PC-3 (cell line): Measurements from ENCODE around the gene PACSIN2. TPM values are rescaled to one million over a fixed set of nuclear protein-coding genes. Genes with fewer than 3 reads are reported as not detected.

Experiments used
- ATAC-seq: fragments of 200-7000 bp; cut with Tn5 transposase; 2 replicates; pipeline ENCODE4 v1.9.1; 2020; ENCODE audit warnings: mild to moderate bottlenecking, moderate library complexity
- BruUV-seq: library from RNA; stranded (reverse); fragments of 400-500 nt; replicated peaks from 2 replicates; lab custom pipeline; 2021; lab: Mats Ljungman, UMichigan
- CTCF ChIA-PET: fragments of 300-600 bp; sonication (Branson Sonifier 250); formaldehyde crosslinking; loops from one replicate; lab custom pipeline; 2022; ENCODE audit warnings: antibody characterized with exemption; lab: Charles Lee
- POLR2A ChIA-PET: fragments of 300-600 bp; sonication (Branson Sonifier 250); formaldehyde crosslinking; loops from one replicate; lab custom pipeline; 2022; ENCODE audit warnings: antibody characterized with exemption; ENCODE audit not compliant: unreplicated experiment; lab: Charles Lee
- DNase-seq: peaks from one replicate; pipeline ENCODE4 v3.0.0-alpha.2; 2015
- H2AFZ ChIP-seq: fragments of 300-600 bp; sonication (generic); 2 replicates; pipeline ENCODE4 v1.6.0; 2016; ENCODE audit warnings: antibody characterized with exemption, low read length
- H3F3A ChIP-seq: fragments of 300-600 bp; sonication (generic); one replicate; pipeline ENCODE4 v1.6.0; 2017; ENCODE audit warnings: antibody characterized with exemption, low read length, control low read depth, mild to moderate bottlenecking; ENCODE audit not compliant: unreplicated experiment
- H3K27ac ChIP-seq: fragments of 300-600 bp; sonication (generic); 2 replicates; pipeline ENCODE4 v1.5.1; 2016; ENCODE audit warnings: mild to moderate bottlenecking, low read length
- H3K27me3 ChIP-seq: fragments of 300-600 bp; sonication (generic); 2 replicates; pipeline ENCODE4 v1.6.1; 2016; ENCODE audit warnings: low read length, mixed read lengths
- H3K36me3 ChIP-seq: fragments of 300-600 bp; sonication (generic); 2 replicates; pipeline ENCODE4 v1.6.1; 2016; ENCODE audit warnings: low read depth, mixed run types, low read length, mixed read lengths
- H3K4me1 ChIP-seq: fragments of 300-600 bp; sonication (generic); 2 replicates; pipeline ENCODE4 v1.5.1; 2016; ENCODE audit warnings: low read length; ENCODE audit not compliant: insufficient read depth
- H3K4me2 ChIP-seq: fragments of 300-600 bp; sonication (generic); 2 replicates; pipeline ENCODE4 v1.6.0; 2016; ENCODE audit warnings: low read length
- H3K4me3 ChIP-seq: fragments of 300-600 bp; sonication (generic); 2 replicates; pipeline ENCODE4 v1.5.1; 2016; ENCODE audit warnings: mild to moderate bottlenecking, low read length, mixed read lengths
- H3K79me2 ChIP-seq: fragments of 300-600 bp; sonication (generic); 2 replicates; pipeline ENCODE4 v1.6.1; 2017; ENCODE audit warnings: low read length, mixed read lengths
- H3K9ac ChIP-seq: fragments of 300-600 bp; sonication (generic); 2 replicates; pipeline ENCODE4 v1.6.0; 2016; ENCODE audit warnings: mild to moderate bottlenecking, low read length
- H3K9me2 ChIP-seq: fragments of 300-600 bp; sonication (generic); replicated peaks from 2 replicates; pipeline ENCODE4 v1.6.1; 2016; ENCODE audit warnings: mixed run types, low read length, mixed read lengths
- H3K9me3 ChIP-seq: fragments of 300-600 bp; sonication (generic); 2 replicates; pipeline ENCODE4 v1.6.1; 2016; ENCODE audit warnings: low read length, mixed read lengths
- H4K20me1 ChIP-seq: fragments of 300-600 bp; sonication (generic); 2 replicates; pipeline ENCODE4 v1.6.1; 2016; ENCODE audit warnings: low read length, mixed read lengths
- EZH2 ChIP-seq: fragments of 300-600 bp; sonication (generic); IDR thresholded peaks from one replicate; pipeline ENCODE4 v1.6.1; 2017; ENCODE audit warnings: antibody characterized with exemption, mild to moderate bottlenecking, low read length; ENCODE audit not compliant: unreplicated experiment
- EZH2phosphoT487 ChIP-seq: fragments of 300-600 bp; sonication (generic); IDR thresholded peaks from 2 replicates; pipeline ENCODE4 v1.6.1; 2018; ENCODE audit warnings: mild to moderate bottlenecking, antibody characterized with exemption, low read length, borderline replicate concordance
- intact Hi-C: fragments of 100-400 bp; cut with micrococcal nuclease; formaldehyde crosslinking; loops from 2 replicates; pipeline ENCODE4 v1.9.0; 2023
- total RNA-seq: library from RNA; depleted of rRNA; stranded (reverse); fragments of >200 nt; gene quantifications from 2 replicates; pipeline ENCODE4 v1.2.3, GENCODE V29; 2014
- TF ChIP-seq, protein P1 (sequence below): fragments of 300-600 bp; sonication (generic); conservative IDR thresholded peaks from 2 replicates; pipeline ENCODE4 v1.5.1; 2017; ENCODE audit warnings: antibody characterized with exemption, low read depth, mild to moderate bottlenecking, low read length

PACSIN2 gene
- total RNA-seq, 1 experiment from 2014 or later: 25.7 TPM

DNA sequence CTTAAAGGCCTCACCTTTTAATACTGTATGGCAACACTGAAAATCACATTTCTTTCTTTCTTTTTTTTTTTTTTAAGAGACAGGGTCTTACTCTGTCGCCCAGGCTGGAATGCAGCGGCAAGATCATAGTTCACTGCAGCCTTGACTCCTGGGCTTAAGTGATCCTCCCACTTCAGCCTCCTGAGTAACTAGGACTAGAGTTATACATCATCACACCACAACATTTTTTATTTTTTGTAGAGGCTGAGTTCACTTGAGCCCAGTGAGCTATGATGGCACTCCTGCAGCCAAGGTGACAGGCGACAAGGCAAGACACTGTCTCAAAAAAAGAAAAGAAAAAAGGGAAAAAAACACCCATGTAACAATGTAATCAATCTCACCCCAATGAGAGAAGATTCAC is 167.8 kb downstream of the PACSIN2 start:
- intact Hi-C loops: no loop called here
- POLR2A ChIA-PET: no interaction called here
- DNase-seq: no peak
- ATAC-seq: no peak
- Histone ChIP-seq H3K4me1 (peaks cover 29% of the 10 kb centered on the region), H2AFZ (no peak overlapping the region), H3K4me2 (no peak overlapping the region), H3K9me2 (no peaks in the 10 kb centered on the region), H3K36me3 (no peaks in the 10 kb centered on the region), H4K20me1 (0 out of 2 replicates have a peak, but pooled peaks cover 3% of the 10 kb centered on the region), H3F3A (no peaks in the 10 kb centered on the region), H3K4me3 (no peak overlapping the region), H3K27ac (no peak overlapping the region), H3K27me3 (no peaks in the 10 kb centered on the region), H3K9me3 (no peaks in the 10 kb centered on the region), H3K9ac (no peak overlapping the region), H3K79me2 (peaks cover 11% of the 10 kb centered on the region; the same call in 1 of the 2 replicates)
- CTCF ChIA-PET: no interaction called here
- TSS peak; percentile 2 for BruUV-seq
- TF ChIP-seq EZH2: no peak
- TF ChIP-seq EZH2phosphoT487: no peak
- TF ChIP-seq, protein P1, sequence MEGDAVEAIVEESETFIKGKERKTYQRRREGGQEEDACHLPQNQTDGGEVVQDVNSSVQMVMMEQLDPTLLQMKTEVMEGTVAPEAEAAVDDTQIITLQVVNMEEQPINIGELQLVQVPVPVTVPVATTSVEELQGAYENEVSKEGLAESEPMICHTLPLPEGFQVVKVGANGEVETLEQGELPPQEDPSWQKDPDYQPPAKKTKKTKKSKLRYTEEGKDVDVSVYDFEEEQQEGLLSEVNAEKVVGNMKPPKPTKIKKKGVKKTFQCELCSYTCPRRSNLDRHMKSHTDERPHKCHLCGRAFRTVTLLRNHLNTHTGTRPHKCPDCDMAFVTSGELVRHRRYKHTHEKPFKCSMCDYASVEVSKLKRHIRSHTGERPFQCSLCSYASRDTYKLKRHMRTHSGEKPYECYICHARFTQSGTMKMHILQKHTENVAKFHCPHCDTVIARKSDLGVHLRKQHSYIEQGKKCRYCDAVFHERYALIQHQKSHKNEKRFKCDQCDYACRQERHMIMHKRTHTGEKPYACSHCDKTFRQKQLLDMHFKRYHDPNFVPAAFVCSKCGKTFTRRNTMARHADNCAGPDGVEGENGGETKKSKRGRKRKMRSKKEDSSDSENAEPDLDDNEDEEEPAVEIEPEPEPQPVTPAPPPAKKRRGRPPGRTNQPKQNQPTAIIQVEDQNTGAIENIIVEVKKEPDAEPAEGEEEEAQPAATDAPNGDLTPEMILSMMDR: no peak

DNA sequence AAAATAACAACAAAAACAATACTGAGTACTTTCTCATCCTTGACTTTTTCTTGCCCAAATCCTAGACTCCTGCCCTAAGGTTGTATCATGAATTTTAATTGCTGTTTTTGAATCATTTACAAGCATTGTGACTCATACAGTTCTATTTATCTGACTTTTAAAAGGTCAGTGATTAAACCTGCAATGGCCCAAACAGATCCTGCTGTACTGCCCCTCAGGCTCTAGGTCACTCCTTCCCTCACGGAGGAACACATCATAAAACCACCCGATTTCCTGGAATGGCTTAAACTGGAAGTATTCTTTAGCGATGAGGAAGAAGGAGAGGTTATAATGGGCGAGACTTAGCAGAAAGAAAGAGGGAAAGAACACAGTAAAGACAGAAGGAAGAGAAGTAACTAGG is 170.2 kb downstream of the PACSIN2 start:
- CTCF ChIA-PET: interaction anchor here (0.7 to 2.3 kb wide), 3 partner anchors 18 to 25 kb away, joined by 3 to 8 read pairs (median 8); no protein-coding TSS in a partner anchor
- H3K4me2 ChIP-seq: peak overlapping the region; percentile 62
- peak overlapping the region; percentile 81 for H3K27ac ChIP-seq

DNA sequence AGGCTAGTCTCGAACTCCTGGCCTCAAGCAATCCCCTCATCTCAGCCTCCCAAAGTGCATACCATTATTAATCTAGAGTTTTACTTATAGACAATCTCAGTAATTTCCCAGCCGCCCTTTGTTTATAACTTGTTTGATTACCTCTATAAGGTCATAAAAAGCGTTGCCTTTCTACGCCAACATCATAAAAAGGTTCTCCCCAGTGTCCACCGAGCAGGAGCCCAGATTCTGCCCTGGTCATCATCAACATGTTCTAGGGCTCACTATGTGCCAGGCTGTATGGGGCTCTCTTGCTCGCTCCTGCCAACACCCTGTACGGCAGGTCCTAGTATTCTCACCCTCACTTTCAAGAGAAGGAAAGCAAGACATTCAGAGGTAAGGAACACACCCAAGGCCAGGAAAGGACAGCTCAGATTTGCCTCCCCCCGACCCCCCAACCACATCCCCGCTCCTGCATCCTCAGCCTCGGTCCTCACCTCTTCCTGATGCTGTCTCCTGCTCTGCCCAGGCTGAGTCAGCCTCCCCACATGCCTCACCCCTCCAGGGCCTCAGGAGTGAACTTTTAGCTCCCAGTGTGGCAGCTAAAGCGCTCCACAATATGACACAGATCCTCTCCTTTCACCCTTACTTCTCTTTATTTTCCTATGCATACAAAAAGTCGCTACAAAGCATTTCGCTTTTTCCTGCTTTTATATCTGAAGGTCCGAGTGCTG is 172.1 kb downstream of the PACSIN2 start:
- BruUV-seq: no TSS peak
- H3K27ac ChIP-seq: no peak overlapping the region

More for the DNA sequence above, 170.2 kb downstream of the PACSIN2 start:
- Histone ChIP-seq H3K4me3 (peak overlapping the region; percentile 26; the same call in 1 of the 2 replicates), H3F3A (no peaks in the 10 kb centered on the region), H3K9me2 (no peaks in the 10 kb centered on the region), H4K20me1 (0 out of 2 replicates have a peak, but pooled peaks cover 3% of the 10 kb centered on the region), H3K79me2 (no peaks in the 10 kb centered on the region), H3K27me3 (no peaks in the 10 kb centered on the region), H3K9me3 (no peaks in the 10 kb centered on the region), H3K4me1 (peaks cover 29% of the 10 kb centered on the region), H2AFZ (no peak overlapping the region), H3K36me3 (no peaks in the 10 kb centered on the region; the same call in 1 of the 2 replicates), H3K9ac (no peak overlapping the region)
- peak; percentile 97 for ATAC-seq
- no TSS peak for BruUV-seq
- intact Hi-C loops: no loop called here
- POLR2A ChIA-PET: interaction anchor here (0.6 kb wide), 2 partner anchors 80 to 1153 kb away, joined by 3 to 13 read pairs; no protein-coding TSS in a partner anchor
- no peak for TF ChIP-seq EZH2
- peak; percentile 93 for DNase-seq

More for the DNA sequence above, 172.1 kb downstream of the PACSIN2 start:
- 0 out of 2 replicates have a peak, but pooled peaks have one; percentile 21 for ATAC-seq
- Histone ChIP-seq H3K9ac (no peak overlapping the region), H3K9me2 (no peaks in the 10 kb centered on the region), H3K79me2 (no peaks in the 10 kb centered on the region), H3K9me3 (no peaks in the 10 kb centered on the region), H3F3A (no peaks in the 10 kb centered on the region), H3K27me3 (no peaks in the 10 kb centered on the region), H4K20me1 (no peaks in the 10 kb centered on the region), H2AFZ (no peak overlapping the region), H3K4me1 (peaks cover 29% of the 10 kb centered on the region), H3K36me3 (no peaks in the 10 kb centered on the region; the same call in 1 of the 2 replicates), H3K4me3 (no peak overlapping the region), H3K4me2 (no peak overlapping the region)
- peak; percentile 45 for DNase-seq
- ChIA-PET POLR2A (no interaction called here), CTCF (interaction anchor here (2.3 kb wide), 1 partner anchor 25 kb away, joined by 8 read pairs; no protein-coding TSS in a partner anchor)
- TF ChIP-seq EZH2phosphoT487 (no peak), EZH2 (no peak)
- TF ChIP-seq, protein P1: no peak
- intact Hi-C loops: no loop called here
